GM10266 (cell line): ENCODE data around the gene COX11.

Source experiments
- DNase-seq: peaks from one replicate; pipeline ENCODE4 v3.0.0; 2012; ENCODE audit errors: extremely low spot score
- TF ChIP-seq, protein P1 (sequence below): IDR thresholded peaks from 2 replicates; pipeline ENCODE4 v1.5.1; 2012; ENCODE audit warnings: mild to moderate bottlenecking, low read depth; ENCODE audit not compliant: control insufficient read depth, insufficient read depth; ENCODE audit errors: missing control alignments

The COX11 gene, protein sequence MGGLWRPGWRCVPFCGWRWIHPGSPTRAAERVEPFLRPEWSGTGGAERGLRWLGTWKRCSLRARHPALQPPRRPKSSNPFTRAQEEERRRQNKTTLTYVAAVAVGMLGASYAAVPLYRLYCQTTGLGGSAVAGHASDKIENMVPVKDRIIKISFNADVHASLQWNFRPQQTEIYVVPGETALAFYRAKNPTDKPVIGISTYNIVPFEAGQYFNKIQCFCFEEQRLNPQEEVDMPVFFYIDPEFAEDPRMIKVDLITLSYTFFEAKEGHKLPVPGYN

DNA sequence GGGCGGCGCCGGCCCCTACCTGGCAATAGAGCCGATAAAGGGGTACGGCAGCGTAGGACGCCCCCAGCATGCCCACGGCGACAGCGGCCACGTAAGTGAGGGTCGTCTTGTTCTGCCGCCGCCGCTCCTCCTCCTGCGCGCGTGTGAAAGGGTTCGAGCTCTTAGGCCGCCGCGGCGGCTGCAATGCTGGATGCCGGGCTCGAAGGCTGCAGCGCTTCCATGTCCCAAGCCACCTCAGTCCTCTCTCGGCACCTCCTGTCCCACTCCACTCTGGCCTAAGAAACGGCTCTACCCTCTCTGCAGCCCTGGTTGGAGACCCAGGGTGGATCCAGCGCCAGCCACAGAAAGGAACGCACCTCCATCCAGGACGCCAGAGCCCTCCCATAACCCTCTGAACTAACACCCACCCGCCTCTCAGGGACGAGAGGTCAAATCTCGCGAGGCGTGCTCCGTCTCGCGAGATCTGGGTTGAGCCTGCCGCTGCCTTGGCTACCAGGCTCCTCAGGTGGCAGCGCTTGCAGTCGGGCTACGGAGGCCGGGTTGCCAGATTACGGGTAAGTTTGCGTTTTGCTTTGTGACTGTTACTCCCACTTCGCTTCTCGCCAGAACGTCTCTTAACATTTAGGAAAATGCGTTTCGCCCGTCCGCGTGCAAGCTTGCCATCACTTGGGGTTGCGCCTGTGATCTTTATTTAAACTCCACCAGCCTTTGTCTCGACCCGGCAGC is at the start of gene COX11, which contains the start of gene STXBP4:
Gene COX11, minus strand, starts transcription at position 393 of the 726 bp plus-strand sequence. Its CDS starts 8 bp downstream, at position 385.
Gene STXBP4, plus strand, starts transcription at position 504 of the 726 bp plus-strand sequence. CDS start 17,455 bp downstream, outside the sequence.
- TF ChIP-seq, protein P1, sequence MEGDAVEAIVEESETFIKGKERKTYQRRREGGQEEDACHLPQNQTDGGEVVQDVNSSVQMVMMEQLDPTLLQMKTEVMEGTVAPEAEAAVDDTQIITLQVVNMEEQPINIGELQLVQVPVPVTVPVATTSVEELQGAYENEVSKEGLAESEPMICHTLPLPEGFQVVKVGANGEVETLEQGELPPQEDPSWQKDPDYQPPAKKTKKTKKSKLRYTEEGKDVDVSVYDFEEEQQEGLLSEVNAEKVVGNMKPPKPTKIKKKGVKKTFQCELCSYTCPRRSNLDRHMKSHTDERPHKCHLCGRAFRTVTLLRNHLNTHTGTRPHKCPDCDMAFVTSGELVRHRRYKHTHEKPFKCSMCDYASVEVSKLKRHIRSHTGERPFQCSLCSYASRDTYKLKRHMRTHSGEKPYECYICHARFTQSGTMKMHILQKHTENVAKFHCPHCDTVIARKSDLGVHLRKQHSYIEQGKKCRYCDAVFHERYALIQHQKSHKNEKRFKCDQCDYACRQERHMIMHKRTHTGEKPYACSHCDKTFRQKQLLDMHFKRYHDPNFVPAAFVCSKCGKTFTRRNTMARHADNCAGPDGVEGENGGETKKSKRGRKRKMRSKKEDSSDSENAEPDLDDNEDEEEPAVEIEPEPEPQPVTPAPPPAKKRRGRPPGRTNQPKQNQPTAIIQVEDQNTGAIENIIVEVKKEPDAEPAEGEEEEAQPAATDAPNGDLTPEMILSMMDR = no peak
- peak; percentile 86 for DNase-seq

- TF ChIP-seq, protein P1 = peak; percentile 45
- peak; percentile 5 for DNase-seq
Measured at GRCh38 chr17:55005520-55005919, 37.1 kb upstream of the COX11 start.

GRCh38 chr17:55004484-55004883 is 36.0 kb upstream of the COX11 start:
- TF ChIP-seq, protein P1 = no peak
- DNase-seq = no peak

DNA sequence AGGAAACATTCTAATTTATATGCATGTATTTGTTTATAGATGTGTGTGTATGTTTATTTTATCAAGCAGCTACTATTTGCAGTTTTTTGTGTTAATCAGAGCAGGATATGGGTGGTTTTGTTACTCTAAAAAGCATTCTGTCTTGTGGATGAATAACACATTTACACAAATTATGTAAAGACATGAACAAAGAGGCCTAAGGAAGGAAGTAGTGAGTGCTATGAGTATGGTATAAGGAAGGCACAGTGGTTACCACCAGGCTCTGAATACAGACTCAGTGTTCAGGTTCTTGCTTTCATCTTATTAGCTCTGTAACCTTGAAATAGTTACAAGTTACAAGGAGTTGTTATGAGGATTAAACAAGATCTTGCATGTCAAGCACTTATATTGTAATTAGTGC is 34.0 kb upstream of the COX11 start:
- TF ChIP-seq, protein P1 = no peak
- DNase-seq = no peak

DNA sequence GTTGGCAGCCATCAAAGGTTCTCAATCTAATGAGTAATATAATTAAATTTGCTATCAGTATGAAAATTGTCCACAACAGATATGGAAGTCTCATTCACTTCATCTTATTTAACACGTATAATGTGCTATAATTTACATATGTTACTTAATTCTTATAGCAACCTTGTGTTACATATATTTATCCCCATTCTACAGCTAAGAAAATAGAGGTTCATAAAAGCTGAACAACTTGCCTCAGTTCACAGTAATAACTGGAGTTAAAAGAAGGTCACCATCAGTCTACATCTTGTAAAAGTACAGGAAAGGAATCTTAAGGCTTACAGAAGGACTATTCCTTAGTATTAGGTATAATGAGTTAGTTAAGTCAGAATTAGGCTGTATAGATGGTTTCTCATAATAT is 28.0 kb upstream of the COX11 start:
- TF ChIP-seq, protein P1 = no peak
- no peak for DNase-seq

- DNase-seq = peak; percentile 36
- TF ChIP-seq, protein P1 = peak; percentile 72
Measured at GRCh38 chr17:54992797-54993639, 24.6 kb upstream of the COX11 start.
